Right lobe of liver (tissue), 4 donors: ENCODE data around the gene YOD1.

Experiments
- POLR2A ChIP-seq: fragments of 450-650 bp; IDR thresholded peaks from one replicate; pipeline ENCODE4 v1.6.1; 2017; ENCODE audit warnings: antibody characterized with exemption, mild to moderate bottlenecking
- TF ChIP-seq, protein P1 (sequence below), 4 donors: fragments of 200-600 bp in 3 of 4; fragments of 450-650 bp in 1 of 4; IDR thresholded peaks; one replicate each; pipeline versions ENCODE4 v1.5.1 to v1.8.0; 2016 to 2022; ENCODE audit warnings: antibody characterized with exemption in 4 of 4, mild to moderate bottlenecking in 2 of 4
- donor health status: DM: no; HTN: no; CAD: no.
- donor health status: DM: no; HTN: no; CAD: no.
- donor health status: DM: no; HTN: yes; CAD: no.

DNA sequence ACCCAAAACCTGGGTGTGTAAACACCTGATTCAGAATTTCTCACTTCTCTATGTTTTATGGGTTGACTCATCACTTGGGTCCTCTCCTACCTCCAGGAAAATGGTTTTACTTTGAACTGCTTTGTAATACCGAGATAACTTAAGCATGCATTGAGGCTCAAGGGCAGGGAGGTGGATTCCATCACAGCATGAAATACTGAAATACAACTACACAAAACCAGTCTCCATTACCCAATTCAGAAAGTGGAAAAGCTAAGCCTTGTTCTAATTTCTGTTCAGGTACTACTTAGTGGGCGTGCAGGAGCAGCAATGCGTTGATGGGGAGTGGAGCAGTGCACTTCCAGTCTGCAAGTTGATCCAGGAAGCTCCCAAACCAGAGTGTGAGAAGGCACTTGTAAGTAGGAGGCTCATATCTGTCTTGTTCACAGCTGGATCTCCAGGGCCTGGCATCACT lies 46.9 kb upstream of the YOD1 start:
- no peak for TF ChIP-seq POLR2A
- TF ChIP-seq, protein P1, sequence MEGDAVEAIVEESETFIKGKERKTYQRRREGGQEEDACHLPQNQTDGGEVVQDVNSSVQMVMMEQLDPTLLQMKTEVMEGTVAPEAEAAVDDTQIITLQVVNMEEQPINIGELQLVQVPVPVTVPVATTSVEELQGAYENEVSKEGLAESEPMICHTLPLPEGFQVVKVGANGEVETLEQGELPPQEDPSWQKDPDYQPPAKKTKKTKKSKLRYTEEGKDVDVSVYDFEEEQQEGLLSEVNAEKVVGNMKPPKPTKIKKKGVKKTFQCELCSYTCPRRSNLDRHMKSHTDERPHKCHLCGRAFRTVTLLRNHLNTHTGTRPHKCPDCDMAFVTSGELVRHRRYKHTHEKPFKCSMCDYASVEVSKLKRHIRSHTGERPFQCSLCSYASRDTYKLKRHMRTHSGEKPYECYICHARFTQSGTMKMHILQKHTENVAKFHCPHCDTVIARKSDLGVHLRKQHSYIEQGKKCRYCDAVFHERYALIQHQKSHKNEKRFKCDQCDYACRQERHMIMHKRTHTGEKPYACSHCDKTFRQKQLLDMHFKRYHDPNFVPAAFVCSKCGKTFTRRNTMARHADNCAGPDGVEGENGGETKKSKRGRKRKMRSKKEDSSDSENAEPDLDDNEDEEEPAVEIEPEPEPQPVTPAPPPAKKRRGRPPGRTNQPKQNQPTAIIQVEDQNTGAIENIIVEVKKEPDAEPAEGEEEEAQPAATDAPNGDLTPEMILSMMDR (IDR thresholded peaks at IDR 0.05) = no peak
